KOPT-K1 (cell line): Measurements from ENCODE around the gene DIO2.

Experiments
- H3K27ac ChIP-seq: fragments of 200-600 bp; sonication (generic); 2 replicates; pipeline ENCODE4 v1.5.1; 2016; ENCODE audit warnings: antibody characterized with exemption, mild to moderate bottlenecking, low read depth, low read length; ENCODE audit not compliant: poor library complexity, severe bottlenecking
- H3K36me3 ChIP-seq: fragments of 200-600 bp; sonication (generic); 2 replicates; pipeline ENCODE4 v1.5.1; 2017; ENCODE audit warnings: antibody characterized with exemption, mild to moderate bottlenecking, low read length, moderate library complexity; ENCODE audit not compliant: insufficient read depth
- H3K9me3 ChIP-seq: fragments of 200-600 bp; sonication (generic); 2 replicates; pipeline ENCODE4 v1.5.1; 2017; ENCODE audit warnings: antibody characterized with exemption, low read length, mild to moderate bottlenecking; ENCODE audit not compliant: insufficient read depth, poor library complexity, severe bottlenecking

DIO2 gene

GRCh38 chr14:80202888-80203562 lies 8.3 kb downstream of the DIO2 start:
- Histone ChIP-seq H3K9me3 (no peaks in the 10 kb centered on the region), H3K36me3 (no peaks in the 10 kb centered on the region), H3K27ac (no peak overlapping the region)

DNA sequence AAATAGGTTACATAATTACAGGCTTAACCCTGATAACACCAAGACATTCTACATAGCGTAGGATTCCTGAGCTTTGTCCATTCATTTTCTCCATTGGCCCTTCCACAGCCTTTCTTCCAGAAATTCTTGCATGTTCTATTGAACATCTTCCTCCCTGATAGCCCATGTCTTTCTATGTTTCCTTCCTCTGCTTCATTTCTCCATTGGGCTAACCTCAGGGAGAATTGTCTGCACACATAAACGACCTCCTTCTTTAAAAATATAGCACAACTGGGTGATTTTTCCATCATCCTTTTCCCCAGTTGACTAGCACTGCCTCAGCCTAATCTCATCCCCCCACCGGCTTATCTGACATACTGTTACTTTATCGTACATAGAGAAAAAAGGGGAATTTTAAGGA lies 11.2 kb downstream of the DIO2 start:
- no peaks in the 10 kb centered on the region for H3K36me3 ChIP-seq
- H3K27ac ChIP-seq = no peak overlapping the region
- H3K9me3 ChIP-seq = no peaks in the 10 kb centered on the region

DNA sequence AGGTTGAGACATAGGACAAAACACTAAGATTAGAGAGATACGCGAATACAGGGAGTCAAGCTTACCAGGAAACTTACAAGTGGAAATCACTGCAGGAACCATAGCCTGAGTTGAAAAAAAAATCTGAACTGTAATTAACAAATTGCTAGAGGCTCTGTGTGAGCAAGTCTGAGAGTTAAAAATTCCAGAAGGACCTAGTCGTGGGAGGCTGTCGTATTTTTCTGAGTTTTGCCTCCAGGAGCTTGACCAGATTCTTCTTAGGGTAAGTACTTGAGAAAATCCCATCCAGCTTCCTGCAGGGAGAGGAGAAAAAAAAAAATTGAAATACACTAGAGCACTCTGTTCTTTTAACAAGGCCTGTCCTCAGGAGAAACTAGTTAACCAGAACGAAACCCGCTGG lies 22.7 kb downstream of the DIO2 start:
- H3K36me3 ChIP-seq = no peaks in the 10 kb centered on the region
- no peaks in the 10 kb centered on the region for H3K9me3 ChIP-seq
- no peak overlapping the region for H3K27ac ChIP-seq

GRCh38 chr14:80186301-80186800 lies 25.0 kb downstream of the DIO2 start:
- no peak overlapping the region for H3K27ac ChIP-seq
- no peaks in the 10 kb centered on the region for H3K9me3 ChIP-seq
- H3K36me3 ChIP-seq = no peaks in the 10 kb centered on the region

DNA sequence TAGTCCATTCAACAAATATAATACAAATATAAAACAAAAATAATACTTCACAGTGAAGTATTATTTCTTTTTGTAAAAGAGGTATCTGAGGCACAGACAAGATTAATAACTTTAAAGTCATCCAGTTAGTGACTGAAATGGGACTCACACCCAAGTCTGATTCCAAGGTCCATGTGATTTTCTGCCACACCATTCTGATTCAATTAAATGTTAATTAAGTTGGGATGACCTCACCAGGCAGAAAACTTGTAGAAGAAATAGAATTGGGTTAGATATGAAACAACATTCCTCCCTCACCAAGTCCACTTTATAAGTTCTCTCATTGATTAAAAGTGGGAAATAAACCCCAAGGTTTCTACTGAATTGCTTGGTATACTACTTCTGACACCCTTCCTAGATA lies 34.4 kb downstream of the DIO2 start:
- no peaks in the 10 kb centered on the region for H3K9me3 ChIP-seq
- H3K36me3 ChIP-seq = no peaks in the 10 kb centered on the region
- no peak overlapping the region for H3K27ac ChIP-seq

DNA sequence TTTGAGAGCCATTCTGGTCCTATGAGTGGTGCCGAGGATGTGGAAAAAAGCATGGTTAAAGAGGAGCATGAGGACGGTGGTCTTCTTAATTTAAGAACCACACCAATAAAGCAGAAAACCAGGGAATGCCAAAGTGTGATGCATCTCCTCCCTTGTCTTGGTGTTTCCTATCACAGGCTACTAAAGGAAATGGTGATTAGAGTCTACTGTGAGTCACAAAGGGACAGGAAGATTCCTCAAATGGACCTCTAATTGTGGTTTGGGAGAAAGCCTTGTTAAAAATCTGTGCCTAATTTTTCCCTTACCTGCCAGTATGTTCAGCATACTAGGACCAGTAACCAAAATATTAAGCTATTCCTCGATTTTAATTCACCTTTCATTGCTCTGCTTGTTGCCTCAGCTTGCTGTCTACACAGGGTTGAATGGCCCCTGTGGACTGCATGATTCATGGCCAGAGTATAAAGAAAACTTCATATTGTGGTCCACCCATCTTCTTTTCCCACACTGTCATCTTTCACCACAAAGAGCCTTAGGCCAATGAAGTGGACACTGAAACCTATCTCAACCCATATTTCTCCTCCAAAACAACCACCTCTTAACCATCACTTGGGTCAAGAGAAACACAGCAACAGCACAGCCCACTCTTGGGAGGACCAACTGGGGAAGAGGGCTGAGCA lies 38.8 kb downstream of the DIO2 start:
- Histone ChIP-seq H3K36me3 (no peaks in the 10 kb centered on the region), H3K27ac (no peak overlapping the region), H3K9me3 (no peaks in the 10 kb centered on the region)

DNA sequence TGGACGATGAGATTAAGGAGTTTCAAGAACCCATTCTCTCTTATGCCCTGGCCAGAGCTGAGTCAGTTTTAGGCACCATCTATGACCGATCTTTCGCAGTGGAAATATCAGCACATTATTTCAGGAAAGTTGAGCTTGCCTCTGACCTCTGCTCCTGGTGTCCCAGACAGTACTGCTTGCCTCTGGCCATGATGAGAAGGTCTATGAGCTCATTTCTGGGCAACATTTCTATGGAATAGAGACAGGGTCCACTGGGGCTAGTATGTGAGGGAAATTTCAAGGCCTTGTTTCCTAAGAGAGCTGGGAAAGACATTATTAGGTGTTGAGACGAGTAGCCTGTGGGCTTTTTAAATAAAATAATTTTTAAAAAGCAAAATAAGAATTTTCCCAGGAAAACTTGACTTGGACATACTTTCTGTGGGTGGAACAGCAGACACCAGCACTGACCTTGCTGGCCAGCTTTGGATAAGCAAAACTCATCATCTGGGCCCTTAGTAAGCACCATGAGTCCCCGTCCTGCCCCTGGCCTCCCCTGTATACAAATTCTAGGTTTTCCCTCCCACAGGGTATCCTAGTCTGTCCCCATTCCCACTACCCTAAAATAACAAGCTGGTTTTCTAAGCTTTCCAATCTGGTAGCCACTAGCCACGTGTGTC lies 43.4 kb downstream of the DIO2 start:
- Histone ChIP-seq H3K9me3 (no peaks in the 10 kb centered on the region), H3K36me3 (no peaks in the 10 kb centered on the region), H3K27ac (no peak overlapping the region)

- no peaks in the 10 kb centered on the region for H3K36me3 ChIP-seq
- H3K9me3 ChIP-seq = no peaks in the 10 kb centered on the region
- H3K27ac ChIP-seq = no peak overlapping the region
Measured at GRCh38 chr14:80164991-80165721, 46.1 kb downstream of the DIO2 start.

GRCh38 chr14:80152763-80153162 lies 58.5 kb downstream of the DIO2 start:
- Histone ChIP-seq H3K9me3 (no peaks in the 10 kb centered on the region), H3K36me3 (no peaks in the 10 kb centered on the region), H3K27ac (no peak overlapping the region)

DNA sequence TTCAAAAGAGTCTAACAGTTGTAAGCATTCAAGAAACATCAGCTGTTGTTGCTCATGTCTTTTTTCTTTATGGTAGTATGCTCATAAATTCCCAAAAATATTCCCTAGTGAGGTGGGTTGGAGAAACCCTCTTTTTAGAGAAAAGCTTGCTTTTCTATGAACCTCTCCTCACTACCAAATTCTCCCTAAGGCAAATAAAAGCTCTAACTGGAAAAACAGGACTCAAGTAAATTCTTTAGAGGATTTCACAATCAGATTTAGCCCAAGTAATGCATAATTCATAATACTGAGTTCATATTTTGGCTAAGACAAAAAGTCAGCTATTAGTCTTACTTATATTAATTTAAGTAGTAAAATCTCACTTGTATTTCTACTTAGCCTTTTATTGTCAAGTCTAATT lies 59.1 kb downstream of the DIO2 start:
- Histone ChIP-seq H3K36me3 (no peaks in the 10 kb centered on the region), H3K9me3 (no peaks in the 10 kb centered on the region), H3K27ac (no peak overlapping the region)

- no peak overlapping the region for H3K27ac ChIP-seq
- no peaks in the 10 kb centered on the region for H3K36me3 ChIP-seq
- no peaks in the 10 kb centered on the region for H3K9me3 ChIP-seq
Measured at GRCh38 chr14:80150301-80150700, 61.0 kb downstream of the DIO2 start.
